ENCODE measurements around the gene DUSP22.

DNA sequence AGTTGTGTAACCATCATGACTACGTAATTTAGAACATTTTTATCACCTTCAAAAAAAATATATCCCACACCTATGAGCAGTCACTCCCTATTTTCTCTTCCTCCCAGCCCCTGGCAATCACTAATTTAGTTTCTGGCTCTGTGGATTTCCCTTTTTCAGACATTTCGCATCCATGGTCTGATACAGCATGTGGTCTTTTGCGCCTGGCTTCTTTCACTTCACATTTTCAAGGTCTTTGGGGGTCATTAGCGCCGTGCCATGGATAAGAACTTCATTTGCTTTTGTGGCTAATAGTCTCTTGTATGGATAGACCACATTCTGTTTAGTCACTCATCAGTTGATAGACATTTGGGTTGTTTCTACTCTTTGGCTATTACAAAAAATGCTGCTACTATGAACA, 44.9 kb upstream of the DUSP22 start:
- TF ChIP-seq CTCF (IDR thresholded peaks at IDR 0.05; ENCODE audit: low read depth, low read length, poor library complexity, severe bottlenecking) (no peak), EZH2phosphoT487 (IDR thresholded peaks at IDR 0.05; ENCODE audit: borderline replicate concordance, low read length) (no peak)
